ENCODE results near the gene AGL.
A peak's percentile ranks its signal among the peaks of the same experiment; 100 is the strongest.
"Not testable (repeated sequence)": the region's sequence is repeated elsewhere in the genome, so short reads cannot be mapped to it uniquely, and the experiment has no call there.

The AGL gene

GRCh38 chr1:99952522-99952921, 102.4 kb downstream of the AGL start:
- H3K4me3 ChIP-seq (replicated peaks in 1 of 2; ENCODE audit: low read depth in 2 of 2, low read length in 2 of 2), result no peak overlapping the region
- TF ChIP-seq CTCF (IDR thresholded peaks at IDR 0.05; ENCODE audit: low read depth, low read length), result no peak

GRCh38 chr1:99955375-99955774, 105.2 kb downstream of the AGL start:
- DNase-seq (ENCODE audit: low read depth in 2 of 2), result no peak
- no peak overlapping the region for H3K4me3 ChIP-seq (replicated peaks in 1 of 2; ENCODE audit: low read depth in 2 of 2, low read length in 2 of 2)
- no peak for TF ChIP-seq CTCF (IDR thresholded peaks at IDR 0.05; ENCODE audit: low read depth, low read length)

More at GRCh38 chr1:99952522-99952921, 102.4 kb downstream of the AGL start:
- no peak for DNase-seq (ENCODE audit: low read depth in 2 of 2)

- TF ChIP-seq CTCF (IDR thresholded peaks at IDR 0.05; ENCODE audit: low read depth, low read length), result peak; percentile 45
- H3K4me3 ChIP-seq (replicated peaks in 1 of 2; ENCODE audit: low read depth in 2 of 2, low read length in 2 of 2), result no peak overlapping the region
- peak; percentile 87 to 93 for DNase-seq (ENCODE audit: low read depth in 2 of 2)
These were observed 106.6 kb downstream of the AGL start for GRCh38 chr1:99956755-99957154.

GRCh38 chr1:99957818-99958217, 107.7 kb downstream of the AGL start:
- no peak overlapping the region for H3K4me3 ChIP-seq (replicated peaks in 1 of 2; ENCODE audit: low read depth in 2 of 2, low read length in 2 of 2)
- no peak for DNase-seq (ENCODE audit: low read depth in 2 of 2)
- no peak for TF ChIP-seq CTCF (IDR thresholded peaks at IDR 0.05; ENCODE audit: low read depth, low read length)

GRCh38 chr1:99959189-99959705, 109.1 kb downstream of the AGL start:
- not testable (repeated sequence) for H3K4me3 ChIP-seq (replicated peaks in 1 of 2; ENCODE audit: low read depth in 2 of 2, low read length in 2 of 2); DNase-seq (ENCODE audit: low read depth in 2 of 2)

- not testable (repeated sequence) for DNase-seq (ENCODE audit: low read depth in 2 of 2); H3K4me3 ChIP-seq (replicated peaks in 1 of 2; ENCODE audit: low read depth in 2 of 2, low read length in 2 of 2)
These were observed 110.1 kb downstream of the AGL start for GRCh38 chr1:99960260-99960659.

- no peak overlapping the region for H3K4me3 ChIP-seq (replicated peaks in 1 of 2; ENCODE audit: low read depth in 2 of 2, low read length in 2 of 2)
- no peak for TF ChIP-seq CTCF (IDR thresholded peaks at IDR 0.05; ENCODE audit: low read depth, low read length)
- DNase-seq (ENCODE audit: low read depth in 2 of 2), result peak; percentile 49 to 82
These were observed 113.1 kb downstream of the AGL start for GRCh38 chr1:99963041-99963795.

GRCh38 chr1:99964806-99965205, 114.6 kb downstream of the AGL start:
- no peak for TF ChIP-seq CTCF (IDR thresholded peaks at IDR 0.05; ENCODE audit: low read depth, low read length)
- DNase-seq (ENCODE audit: low read depth in 2 of 2), result no peak
- no peak overlapping the region for H3K4me3 ChIP-seq (replicated peaks in 1 of 2; ENCODE audit: low read depth in 2 of 2, low read length in 2 of 2)

Data from cardiac fibroblast (primary cell).